MM.1S (cell line): Measurements from ENCODE around the gene LGMN.
"Not testable (repeated sequence)": the region's sequence is repeated elsewhere in the genome, so short reads cannot be mapped to it uniquely, and the experiment has no call there.

Source experiments
- DNase-seq: peaks from one replicate; pipeline ENCODE4 v3.0.0-alpha.2; 2015
- H2AFZ ChIP-seq: fragments of 300-600 bp; sonication (generic); 2 replicates; pipeline ENCODE4 v1.6.0; 2016; ENCODE audit warnings: antibody characterized with exemption, low read length
- H3F3A ChIP-seq: fragments of 300-600 bp; sonication (generic); 2 replicates; pipeline ENCODE4 v1.6.1; 2016; ENCODE audit warnings: mild to moderate bottlenecking, antibody characterized with exemption, low read length, moderate library complexity, mixed read lengths; ENCODE audit not compliant: insufficient read depth
- H3K27ac ChIP-seq: fragments of 300-600 bp; sonication (generic); 2 replicates; pipeline ENCODE4 v1.5.1; 2016; ENCODE audit warnings: mild to moderate bottlenecking, low read length
- H3K27me3 ChIP-seq: fragments of 300-600 bp; sonication (generic); replicated peaks from 2 replicates; pipeline ENCODE4 v1.6.0; 2016; ENCODE audit warnings: low read length; ENCODE audit not compliant: insufficient read depth
- H3K36me3 ChIP-seq: fragments of 300-600 bp; sonication (generic); replicated peaks from 2 replicates; pipeline ENCODE4 v1.6.1; 2016; ENCODE audit warnings: mild to moderate bottlenecking, low read length, mixed read lengths; ENCODE audit not compliant: insufficient read depth
- H3K4me1 ChIP-seq: fragments of 300-600 bp; sonication (generic); 2 replicates; pipeline ENCODE4 v1.6.1; 2016; ENCODE audit warnings: low read length, mixed read lengths
- H3K4me2 ChIP-seq: fragments of 300-600 bp; sonication (generic); 2 replicates; pipeline ENCODE4 v1.6.0; 2016; ENCODE audit warnings: low read depth, low read length
- H3K4me3 ChIP-seq: fragments of 300-600 bp; sonication (generic); 2 replicates; pipeline ENCODE4 v1.5.1; 2016; ENCODE audit warnings: low read length, mixed read lengths
- H3K79me2 ChIP-seq: fragments of 300-600 bp; sonication (generic); 2 replicates; pipeline ENCODE4 v1.6.1; 2016; ENCODE audit warnings: mixed run types, low read length, mixed read lengths
- H3K9ac ChIP-seq: fragments of 300-600 bp; sonication (generic); 2 replicates; pipeline ENCODE4 v1.6.1; 2016; ENCODE audit warnings: low read length, mixed read lengths
- H3K9me2 ChIP-seq: fragments of 300-600 bp; sonication (generic); replicated peaks from 2 replicates; pipeline ENCODE4 v1.6.1; 2016; ENCODE audit warnings: mild to moderate bottlenecking, low read length, mixed read lengths; ENCODE audit not compliant: insufficient read depth
- H3K9me3 ChIP-seq: fragments of 300-600 bp; sonication (generic); replicated peaks from 2 replicates; pipeline ENCODE4 v1.6.1; 2016; ENCODE audit warnings: mild to moderate bottlenecking, low read length, mixed read lengths; ENCODE audit not compliant: insufficient read depth
- H4K20me1 ChIP-seq: fragments of 300-600 bp; sonication (generic); 2 replicates; pipeline ENCODE4 v1.6.1; 2016; ENCODE audit warnings: mild to moderate bottlenecking, low read length, moderate library complexity, mixed read lengths; ENCODE audit not compliant: insufficient read depth
- CTCF ChIP-seq: fragments of 300-600 bp; sonication (generic); IDR thresholded peaks from 2 replicates; pipeline ENCODE4 v1.5.1; 2016; ENCODE audit warnings: antibody characterized with exemption, low read length, mixed read lengths
- EZH2 ChIP-seq: fragments of 300-600 bp; sonication (generic); optimal IDR thresholded peaks from 2 replicates; pipeline ENCODE3; 2017; ENCODE audit warnings: low read depth, mild to moderate bottlenecking, antibody characterized with exemption, low read length, mixed read lengths
- EZH2phosphoT487 ChIP-seq: fragments of 300-600 bp; sonication (generic); IDR thresholded peaks from 2 replicates; pipeline ENCODE4 v1.6.1; 2018; ENCODE audit warnings: antibody characterized with exemption, low read length

The LGMN gene

GRCh38 chr14:92680781-92681650 is 67.4 kb downstream of the LGMN start:
- Histone ChIP-seq H2AFZ (no peak overlapping the region), H3K36me3 (no peaks in the 10 kb centered on the region), H3K4me3 (no peak overlapping the region), H3K79me2 (no peaks in the 10 kb centered on the region), H3F3A (no peaks in the 10 kb centered on the region), H3K9ac (no peak overlapping the region), H3K9me2 (no peaks in the 10 kb centered on the region), H3K9me3 (no peaks in the 10 kb centered on the region), H3K27me3 (no peaks in the 10 kb centered on the region), H3K4me1 (no peaks in the 10 kb centered on the region), H3K27ac (no peak overlapping the region), H3K4me2 (peak overlapping the region; percentile 27; the same call in 1 of the 2 replicates), H4K20me1 (no peaks in the 10 kb centered on the region)
- TF ChIP-seq CTCF (peak; percentile 78), EZH2phosphoT487 (no peak)
- peak; percentile 52 for DNase-seq

- not testable (repeated sequence) for H3K9me3 ChIP-seq, H4K20me1 ChIP-seq, H3K4me2 ChIP-seq, H3K4me3 ChIP-seq, H3K27me3 ChIP-seq, H3K9ac ChIP-seq, H3K9me2 ChIP-seq, H3K27ac ChIP-seq, H3K4me1 ChIP-seq, DNase-seq, H3K36me3 ChIP-seq, H3F3A ChIP-seq, H3K79me2 ChIP-seq, H2AFZ ChIP-seq
Measured at GRCh38 chr14:92680330-92680729, 68.1 kb downstream of the LGMN start.

- no peaks in the 10 kb centered on the region for H3K27me3 ChIP-seq
- no peak overlapping the region for H3K4me2 ChIP-seq
- H3K9me3 ChIP-seq = no peaks in the 10 kb centered on the region
- H3K9me2 ChIP-seq = no peaks in the 10 kb centered on the region
- H3K27ac ChIP-seq = no peak overlapping the region
- no peaks in the 10 kb centered on the region for H3F3A ChIP-seq
- no peak overlapping the region for H3K4me3 ChIP-seq
- DNase-seq = no peak
- no peak overlapping the region for H3K9ac ChIP-seq
- H2AFZ ChIP-seq = no peak overlapping the region
- H3K79me2 ChIP-seq = no peaks in the 10 kb centered on the region
- TF ChIP-seq EZH2phosphoT487 (no peak), EZH2 (no peak), CTCF (no peak)
- no peaks in the 10 kb centered on the region for H4K20me1 ChIP-seq
- no peaks in the 10 kb centered on the region for H3K36me3 ChIP-seq
- no peaks in the 10 kb centered on the region for H3K4me1 ChIP-seq
Measured at GRCh38 chr14:92679246-92679645, 69.2 kb downstream of the LGMN start.

GRCh38 chr14:92678766-92679165 is 69.7 kb downstream of the LGMN start:
- Histone ChIP-seq H3K9ac (no peak overlapping the region), H3K27me3 (no peaks in the 10 kb centered on the region), H3K4me3 (no peak overlapping the region), H3F3A (no peaks in the 10 kb centered on the region), H4K20me1 (no peaks in the 10 kb centered on the region), H3K79me2 (no peaks in the 10 kb centered on the region), H3K36me3 (no peaks in the 10 kb centered on the region), H3K27ac (no peak overlapping the region), H3K9me3 (no peaks in the 10 kb centered on the region), H3K4me1 (no peaks in the 10 kb centered on the region), H3K9me2 (no peaks in the 10 kb centered on the region), H2AFZ (no peak overlapping the region), H3K4me2 (no peak overlapping the region)
- no peak for DNase-seq
- TF ChIP-seq CTCF (no peak), EZH2 (no peak), EZH2phosphoT487 (no peak)
